IgD-negative memory B cell (primary cell): ENCODE measurements around the gene ETV6. TPM values are rescaled to one million over a fixed set of nuclear protein-coding genes. Genes with fewer than 3 reads are reported as not detected.

Experiments
- H3K27ac Mint-ChIP-seq, 3 donors: one replicate each; pipeline ENCODE4 v1.8.0; 2020 to 2022; ENCODE audit warnings: mild to moderate bottlenecking in 3 of 3, mixed read lengths in 3 of 3, moderate library complexity in 1 of 3
- H3K27me3 Mint-ChIP-seq: one replicate; pipeline ENCODE4 v1.8.0; 2021; ENCODE audit warnings: mixed read lengths
- H3K36me3 Mint-ChIP-seq: one replicate; pipeline ENCODE4 v1.8.0; 2020; ENCODE audit warnings: mild to moderate bottlenecking, mixed read lengths
- H3K4me1 Mint-ChIP-seq, 3 donors: one replicate each; pipeline ENCODE4 v1.8.0; 2020 to 2022; ENCODE audit warnings: mixed read lengths in 3 of 3, mild to moderate bottlenecking in 1 of 3
- H3K4me3 Mint-ChIP-seq, 4 donors: one replicate each; pipeline ENCODE4 v1.8.0; 2020 to 2022; ENCODE audit warnings: mild to moderate bottlenecking in 4 of 4, mixed read lengths in 4 of 4, moderate library complexity in 3 of 4
- H3K9me3 Mint-ChIP-seq, 3 donors: one replicate each; pipeline ENCODE4 v1.8.0; 2020 to 2021; ENCODE audit warnings: mixed read lengths in 3 of 3, mild to moderate bottlenecking in 1 of 3
- polyA plus RNA-seq: library from polyadenylated mRNA; unstranded; fragments of 300-500 nt; fragmentation: Illumina TruSeq; gene quantifications from one replicate; pipeline ENCODE4 v1.2.3, GENCODE V29; 2021

ETV6 gene
- polyA plus RNA-seq, 1 donor from 2014 or later = 9.8 TPM

DNA sequence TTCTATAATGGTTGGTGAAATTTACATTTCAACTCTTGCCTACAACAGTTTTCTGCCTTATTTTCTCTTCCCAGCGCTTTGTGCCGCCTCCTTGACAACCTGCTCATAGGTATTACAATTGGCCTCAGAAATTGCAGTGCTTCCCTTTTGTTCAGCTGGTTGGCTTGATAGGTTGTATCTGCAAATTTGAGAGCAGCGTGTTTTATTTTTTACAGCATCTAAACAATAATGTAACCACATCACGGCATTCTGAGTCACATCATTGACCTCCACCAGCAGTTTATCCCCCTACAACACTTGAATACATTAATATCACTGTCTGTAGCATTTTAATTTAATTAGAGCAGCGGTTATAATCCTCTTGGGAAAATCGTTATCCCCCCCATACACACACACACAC, 99.4 kb downstream of the ETV6 start:
- H3K36me3 Mint-ChIP-seq = peaks cover 7% of the 10 kb centered on the region

DNA sequence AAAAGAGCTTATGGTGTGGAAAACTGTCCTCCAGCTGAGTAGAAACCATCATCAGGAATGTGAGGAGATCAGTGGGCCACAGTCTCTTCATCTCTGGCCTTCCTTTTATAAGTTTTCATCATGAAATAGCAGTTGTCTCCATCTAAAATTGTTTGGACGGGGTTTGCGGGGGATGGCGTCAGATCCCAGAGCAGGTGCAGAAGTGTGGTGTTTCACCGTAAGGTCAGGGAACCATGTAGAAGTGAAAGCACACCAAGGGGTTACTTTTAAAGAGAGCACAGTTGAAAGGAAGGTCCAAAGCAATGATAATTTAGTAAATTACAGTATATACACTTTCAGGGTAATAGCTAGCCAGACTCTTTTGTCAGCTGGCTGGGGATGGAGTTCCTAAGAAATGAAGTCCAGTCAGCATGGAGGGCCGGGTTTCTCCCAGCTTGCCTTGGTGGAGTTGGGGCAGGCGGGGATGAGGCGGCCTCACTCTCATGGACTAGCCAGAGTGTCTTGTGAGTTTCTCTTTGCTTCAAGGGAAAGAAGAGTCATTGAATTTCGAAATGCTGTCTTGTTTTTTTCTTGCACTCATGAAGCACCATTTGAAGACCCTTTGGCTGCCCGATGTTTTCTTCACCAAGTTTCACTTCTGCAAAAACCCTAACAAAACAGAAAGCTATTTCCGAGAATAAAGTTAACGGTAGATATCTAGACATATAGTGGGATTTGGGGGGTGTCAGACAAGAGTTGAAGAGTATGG, 100.6 kb downstream of the ETV6 start:
- H3K4me3 Mint-ChIP-seq = peak overlapping the region; percentile 61 to 89 (median 76)
- no peaks in the 10 kb centered on the region for H3K9me3 Mint-ChIP-seq
- H3K4me1 Mint-ChIP-seq = peaks cover 61 to 82% (median 73%) of the 10 kb centered on the region in 3 donors
- no peaks in the 10 kb centered on the region for H3K27me3 Mint-ChIP-seq
- peaks cover 9% of the 10 kb centered on the region for H3K36me3 Mint-ChIP-seq
- peak overlapping the region; percentile 94 to 99 (median 96) for H3K27ac Mint-ChIP-seq

More for the DNA sequence above, 99.4 kb downstream of the ETV6 start:
- Mint-ChIP-seq H3K4me1 (peaks cover 65 to 87% (median 72%) of the 10 kb centered on the region in 3 donors), H3K27ac (peak overlapping the region in 2 of 3 donors; percentile 94 to 99), H3K27me3 (no peaks in the 10 kb centered on the region), H3K9me3 (no peaks in the 10 kb centered on the region), H3K4me3 (peak overlapping the region in 3 of 4 donors; percentile 49 to 85 (median 61))

GRCh38 chr12:11752403-11753149, 103.1 kb downstream of the ETV6 start:
- Mint-ChIP-seq H3K27ac (peak overlapping the region; percentile 19 to 94 (median 73)), H3K4me3 (peak overlapping the region in 3 of 4 donors; percentile 42 to 78 (median 65)), H3K36me3 (peaks cover 9% of the 10 kb centered on the region), H3K4me1 (peaks cover 40 to 65% (median 57%) of the 10 kb centered on the region in 3 donors), H3K9me3 (no peaks in the 10 kb centered on the region), H3K27me3 (no peaks in the 10 kb centered on the region)

GRCh38 chr12:11753150-11753499, 103.7 kb downstream of the ETV6 start:
- peaks cover 39 to 63% (median 54%) of the 10 kb centered on the region in 3 donors for H3K4me1 Mint-ChIP-seq
- peak overlapping the region in 2 of 3 donors; percentile 19 to 94 for H3K27ac Mint-ChIP-seq
- H3K36me3 Mint-ChIP-seq = peaks cover 9% of the 10 kb centered on the region
- H3K4me3 Mint-ChIP-seq = peak overlapping the region in 3 of 4 donors; percentile 42 to 78 (median 65)
- H3K27me3 Mint-ChIP-seq = no peaks in the 10 kb centered on the region
- H3K9me3 Mint-ChIP-seq = no peaks in the 10 kb centered on the region

GRCh38 chr12:11753826-11754225, 104.4 kb downstream of the ETV6 start:
- H3K4me3 Mint-ChIP-seq = no peak overlapping the region
- peak overlapping the region; percentile 49 to 71 (median 60) for H3K27ac Mint-ChIP-seq
- H3K9me3 Mint-ChIP-seq = no peaks in the 10 kb centered on the region
- peaks cover 46 to 66% (median 56%) of the 10 kb centered on the region in 3 donors for H3K4me1 Mint-ChIP-seq
- no peaks in the 10 kb centered on the region for H3K27me3 Mint-ChIP-seq
- peaks cover 9% of the 10 kb centered on the region for H3K36me3 Mint-ChIP-seq

DNA sequence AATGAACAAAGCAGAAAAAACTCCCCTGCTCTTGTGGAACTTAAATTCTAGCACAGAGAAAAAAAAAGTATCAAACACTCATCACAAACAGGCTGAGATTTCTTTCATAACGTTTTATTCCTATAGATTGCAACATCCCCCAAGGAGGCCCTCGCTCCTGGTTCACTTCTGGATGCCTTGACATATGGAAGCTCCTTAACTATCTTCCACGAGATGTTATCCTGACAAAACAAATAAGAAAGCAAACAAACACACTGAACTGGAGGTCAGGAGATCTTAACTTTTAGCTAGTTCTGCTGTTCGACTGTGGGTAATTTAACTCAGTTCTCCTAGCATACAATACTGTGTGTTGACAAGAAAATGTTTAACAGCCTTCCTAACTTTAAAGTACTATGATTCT, 104.8 kb downstream of the ETV6 start:
- Mint-ChIP-seq H3K36me3 (peaks cover 9% of the 10 kb centered on the region), H3K9me3 (no peaks in the 10 kb centered on the region), H3K27ac (peak overlapping the region; percentile 49 to 71 (median 60)), H3K4me3 (peak overlapping the region in 1 of 4 donors; percentile 10), H3K4me1 (peaks cover 45 to 66% (median 55%) of the 10 kb centered on the region in 3 donors), H3K27me3 (no peaks in the 10 kb centered on the region)

DNA sequence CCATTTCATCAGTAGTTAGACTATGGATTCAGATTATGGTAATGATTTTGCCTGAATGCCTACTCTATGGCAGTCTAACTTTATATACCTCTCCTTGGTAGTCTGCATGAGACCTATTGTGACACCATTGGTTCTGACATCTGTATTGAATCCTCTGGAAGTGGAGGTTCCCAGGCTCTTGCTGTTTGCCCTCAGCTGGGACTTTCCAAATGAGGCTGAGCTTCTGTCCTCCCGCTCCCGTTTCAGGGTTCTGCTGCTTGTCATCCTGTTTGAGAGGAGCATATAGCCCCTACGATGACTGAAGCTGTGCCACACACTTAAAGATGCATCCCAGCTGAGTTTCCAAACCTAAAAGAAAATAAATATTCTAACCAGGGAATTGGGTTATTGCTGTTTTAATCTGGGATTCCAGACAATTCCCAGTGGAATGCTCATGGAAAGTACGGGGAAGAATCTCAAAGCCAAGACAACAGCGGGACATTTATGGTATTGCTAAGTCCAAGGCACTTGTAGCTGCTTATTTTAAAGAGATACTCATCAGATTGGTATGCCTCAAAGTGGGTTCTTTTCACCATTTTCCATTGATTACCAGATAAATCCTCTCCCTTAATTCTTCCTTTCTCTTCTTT, 105.9 kb downstream of the ETV6 start:
- H3K36me3 Mint-ChIP-seq = peaks cover 8% of the 10 kb centered on the region
- H3K27ac Mint-ChIP-seq = peak overlapping the region in 2 of 3 donors; percentile 9 to 67
- H3K4me1 Mint-ChIP-seq = peaks cover 41 to 65% (median 55%) of the 10 kb centered on the region in 3 donors
- no peaks in the 10 kb centered on the region for H3K9me3 Mint-ChIP-seq
- H3K27me3 Mint-ChIP-seq = no peaks in the 10 kb centered on the region
- H3K4me3 Mint-ChIP-seq = no peak overlapping the region

- Mint-ChIP-seq H3K27me3 (no peaks in the 10 kb centered on the region), H3K36me3 (peaks cover 7% of the 10 kb centered on the region), H3K27ac (peak overlapping the region in 2 of 3 donors; percentile 9 to 67), H3K9me3 (no peaks in the 10 kb centered on the region), H3K4me3 (no peak overlapping the region), H3K4me1 (peaks cover 41 to 68% (median 52%) of the 10 kb centered on the region in 3 donors)
These were observed 106.5 kb downstream of the ETV6 start for GRCh38 chr12:11756022-11756421.

GRCh38 chr12:11756523-11756922, 107.0 kb downstream of the ETV6 start:
- Mint-ChIP-seq H3K4me1 (peaks cover 41 to 68% (median 47%) of the 10 kb centered on the region in 3 donors), H3K4me3 (no peak overlapping the region), H3K36me3 (peaks cover 7% of the 10 kb centered on the region), H3K9me3 (no peaks in the 10 kb centered on the region), H3K27me3 (no peaks in the 10 kb centered on the region), H3K27ac (peak overlapping the region in 1 of 3 donors; percentile 67)

DNA sequence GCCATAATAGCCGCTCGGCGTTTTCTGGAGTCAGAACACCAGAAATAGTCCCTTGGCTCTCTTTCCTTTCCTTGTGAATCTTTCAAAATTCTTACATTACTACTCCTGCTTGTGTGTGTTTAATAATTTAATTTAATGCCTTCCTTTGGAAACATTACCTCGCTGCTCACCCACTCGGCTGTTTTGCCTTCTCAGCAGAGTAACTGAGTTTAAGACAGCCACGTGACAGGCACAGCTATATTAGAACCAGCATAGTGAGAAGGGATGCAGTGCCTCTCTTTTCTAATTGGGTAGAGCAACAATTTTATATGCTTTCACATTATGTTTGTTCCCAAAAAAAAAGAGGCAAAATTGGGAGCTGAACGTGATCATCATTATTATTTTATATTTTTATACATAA, 107.6 kb downstream of the ETV6 start:
- Mint-ChIP-seq H3K36me3 (peaks cover 7% of the 10 kb centered on the region), H3K9me3 (no peaks in the 10 kb centered on the region), H3K27ac (no peak overlapping the region)

GRCh38 chr12:11757531-11757930, 108.1 kb downstream of the ETV6 start:
- H3K36me3 Mint-ChIP-seq = peaks cover 7% of the 10 kb centered on the region

More for the DNA sequence above, 107.6 kb downstream of the ETV6 start:
- Mint-ChIP-seq H3K4me1 (peaks cover 41 to 68% (median 44%) of the 10 kb centered on the region in 3 donors), H3K4me3 (no peak overlapping the region), H3K27me3 (no peaks in the 10 kb centered on the region)

DNA sequence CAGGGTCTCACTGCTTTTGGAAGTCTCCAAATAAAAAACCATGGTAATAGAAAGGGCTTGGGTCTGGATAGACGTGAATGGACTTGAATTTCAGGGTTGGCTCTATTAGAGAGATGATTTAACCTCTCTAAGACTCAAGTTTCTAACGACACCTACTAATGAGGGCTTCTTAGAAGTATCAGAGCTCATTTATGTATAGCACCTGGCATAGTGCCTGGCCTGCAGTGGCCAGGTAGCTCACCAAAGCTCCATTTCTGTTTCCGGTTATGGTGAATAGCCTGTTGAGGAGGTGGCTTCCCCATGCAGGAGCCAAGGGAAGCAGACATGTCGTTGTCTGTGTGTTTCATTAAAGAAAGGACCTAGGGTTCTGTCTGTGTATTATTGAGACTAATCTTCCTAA, 108.6 kb downstream of the ETV6 start:
- Mint-ChIP-seq H3K4me1 (peaks cover 44 to 67% (median 45%) of the 10 kb centered on the region in 3 donors), H3K27me3 (no peaks in the 10 kb centered on the region), H3K4me3 (peak overlapping the region in 1 of 4 donors; percentile 32), H3K27ac (peak overlapping the region; percentile 59 to 97 (median 85)), H3K36me3 (peaks cover 3% of the 10 kb centered on the region), H3K9me3 (no peaks in the 10 kb centered on the region)

More at GRCh38 chr12:11757531-11757930, 108.1 kb downstream of the ETV6 start:
- peaks cover 45 to 68% (median 46%) of the 10 kb centered on the region in 3 donors for H3K4me1 Mint-ChIP-seq
- peak overlapping the region in 1 of 3 donors; percentile 97 for H3K27ac Mint-ChIP-seq
- no peak overlapping the region for H3K4me3 Mint-ChIP-seq
- no peaks in the 10 kb centered on the region for H3K9me3 Mint-ChIP-seq
- H3K27me3 Mint-ChIP-seq = no peaks in the 10 kb centered on the region

GRCh38 chr12:11758510-11759493, 109.3 kb downstream of the ETV6 start:
- Mint-ChIP-seq H3K4me3 (peak overlapping the region; percentile 26 to 92 (median 57)), H3K4me1 (peaks cover 43 to 67% (median 46%) of the 10 kb centered on the region in 3 donors), H3K9me3 (no peaks in the 10 kb centered on the region), H3K27me3 (no peaks in the 10 kb centered on the region), H3K27ac (peak overlapping the region; percentile 59 to 97 (median 85)), H3K36me3 (peaks cover 3% of the 10 kb centered on the region)

DNA sequence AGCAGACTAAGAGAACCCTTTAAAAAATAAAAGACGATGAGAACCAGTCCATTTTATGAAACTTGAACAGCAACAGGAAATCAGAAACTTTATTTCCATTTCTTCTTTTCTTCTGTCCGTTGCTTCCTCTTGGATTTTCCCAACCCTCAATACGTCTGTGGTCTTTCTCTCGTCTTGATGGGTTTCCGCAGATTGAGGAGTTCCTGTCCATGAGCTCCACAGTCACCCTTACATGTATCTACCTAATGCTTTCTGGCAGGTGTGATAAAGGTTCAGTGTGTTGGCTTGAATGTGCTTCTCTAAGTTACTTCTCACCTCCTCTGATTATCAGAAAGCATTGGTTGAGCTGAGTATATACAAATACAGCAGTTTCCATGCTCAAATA, 110.0 kb downstream of the ETV6 start:
- Mint-ChIP-seq H3K27me3 (no peaks in the 10 kb centered on the region), H3K27ac (peak overlapping the region; percentile 59 to 91 (median 85)), H3K9me3 (no peaks in the 10 kb centered on the region), H3K4me1 (peaks cover 46 to 68% (median 51%) of the 10 kb centered on the region in 3 donors), H3K36me3 (peaks cover 1% of the 10 kb centered on the region), H3K4me3 (peak overlapping the region; percentile 32 to 92 (median 58))
